ENCODE results near the gene NUBPL.

- TF ChIP-seq CTCF (IDR thresholded peaks at IDR 0.05), result no peak
- TF ChIP-seq ZFP36 (IDR thresholded peaks at IDR 0.05; ENCODE audit: borderline replicate concordance, partially characterized antibody), result no peak
- TF ChIP-seq POLR2A (IDR thresholded peaks at IDR 0.05; ENCODE audit: low read length), result no peak
- no peak for TF ChIP-seq EHF (CRISPR knock-in tag; IDR thresholded peaks at IDR 0.05)
- no peak for TF ChIP-seq CBX8 (IDR thresholded peaks at IDR 0.05)
- TF ChIP-seq, protein P1, sequence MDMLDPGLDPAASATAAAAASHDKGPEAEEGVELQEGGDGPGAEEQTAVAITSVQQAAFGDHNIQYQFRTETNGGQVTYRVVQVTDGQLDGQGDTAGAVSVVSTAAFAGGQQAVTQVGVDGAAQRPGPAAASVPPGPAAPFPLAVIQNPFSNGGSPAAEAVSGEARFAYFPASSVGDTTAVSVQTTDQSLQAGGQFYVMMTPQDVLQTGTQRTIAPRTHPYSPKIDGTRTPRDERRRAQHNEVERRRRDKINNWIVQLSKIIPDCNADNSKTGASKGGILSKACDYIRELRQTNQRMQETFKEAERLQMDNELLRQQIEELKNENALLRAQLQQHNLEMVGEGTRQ (IDR thresholded peaks at IDR 0.05), result no peak
- TF ChIP-seq EP300 (IDR thresholded peaks at IDR 0.05), result no peak
- TF ChIP-seq CHD4 (IDR thresholded peaks at IDR 0.05; ENCODE audit: borderline replicate concordance), result no peak
- no peak for TF ChIP-seq RAD21 (conservative IDR thresholded peaks at IDR 0.05 in 1 of 2, IDR thresholded peaks at IDR 0.05 in 1 of 2)
- TF ChIP-seq EHMT2 (IDR thresholded peaks at IDR 0.05; ENCODE audit: low read depth), result no peak
- no peak for TF ChIP-seq NPAS2 (CRISPR knock-in tag; IDR thresholded peaks at IDR 0.05; ENCODE audit: borderline replicate concordance)
Observed at GRCh38 chr14:31657917-31658316, 96.7 kb downstream of the NUBPL start.

Measured in A549 (cell line).